GM20000 (cell line): ENCODE data around the gene RPS6KA2.

Source experiments
- DNase-seq: peaks from one replicate; pipeline ENCODE4 v3.0.0; 2012; ENCODE audit warnings: low spot score
- TF ChIP-seq, protein P1 (sequence below): IDR thresholded peaks from 2 replicates; pipeline ENCODE4 v1.5.1; 2012; ENCODE audit warnings: mild to moderate bottlenecking, control low read depth; ENCODE audit errors: extremely low read depth, missing control alignments

Gene RPS6KA2

DNA sequence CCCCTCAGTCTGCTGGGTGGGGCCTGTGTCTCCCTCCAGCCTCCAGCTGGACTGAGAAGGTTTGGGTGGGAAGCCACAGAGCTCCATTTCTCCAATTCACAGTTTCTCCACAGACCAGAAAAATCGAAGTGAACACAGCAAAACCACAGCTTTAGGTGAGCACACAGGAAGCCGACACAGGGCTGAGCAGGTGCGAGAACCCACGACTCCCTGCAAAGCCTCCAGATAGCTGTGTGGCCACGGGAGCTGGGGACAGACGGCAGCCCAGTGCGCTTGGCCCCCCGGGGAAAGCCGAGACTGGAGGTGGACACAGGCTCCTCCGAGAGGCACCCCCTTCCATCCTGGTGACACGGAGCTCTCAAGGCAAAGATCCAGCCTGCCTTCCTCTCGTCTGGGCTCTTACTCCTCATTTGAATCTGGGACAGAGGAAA lies 215.3 kb downstream of the RPS6KA2 start:
- DNase-seq, result no peak
- TF ChIP-seq, protein P1, sequence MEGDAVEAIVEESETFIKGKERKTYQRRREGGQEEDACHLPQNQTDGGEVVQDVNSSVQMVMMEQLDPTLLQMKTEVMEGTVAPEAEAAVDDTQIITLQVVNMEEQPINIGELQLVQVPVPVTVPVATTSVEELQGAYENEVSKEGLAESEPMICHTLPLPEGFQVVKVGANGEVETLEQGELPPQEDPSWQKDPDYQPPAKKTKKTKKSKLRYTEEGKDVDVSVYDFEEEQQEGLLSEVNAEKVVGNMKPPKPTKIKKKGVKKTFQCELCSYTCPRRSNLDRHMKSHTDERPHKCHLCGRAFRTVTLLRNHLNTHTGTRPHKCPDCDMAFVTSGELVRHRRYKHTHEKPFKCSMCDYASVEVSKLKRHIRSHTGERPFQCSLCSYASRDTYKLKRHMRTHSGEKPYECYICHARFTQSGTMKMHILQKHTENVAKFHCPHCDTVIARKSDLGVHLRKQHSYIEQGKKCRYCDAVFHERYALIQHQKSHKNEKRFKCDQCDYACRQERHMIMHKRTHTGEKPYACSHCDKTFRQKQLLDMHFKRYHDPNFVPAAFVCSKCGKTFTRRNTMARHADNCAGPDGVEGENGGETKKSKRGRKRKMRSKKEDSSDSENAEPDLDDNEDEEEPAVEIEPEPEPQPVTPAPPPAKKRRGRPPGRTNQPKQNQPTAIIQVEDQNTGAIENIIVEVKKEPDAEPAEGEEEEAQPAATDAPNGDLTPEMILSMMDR, result no peak

DNA sequence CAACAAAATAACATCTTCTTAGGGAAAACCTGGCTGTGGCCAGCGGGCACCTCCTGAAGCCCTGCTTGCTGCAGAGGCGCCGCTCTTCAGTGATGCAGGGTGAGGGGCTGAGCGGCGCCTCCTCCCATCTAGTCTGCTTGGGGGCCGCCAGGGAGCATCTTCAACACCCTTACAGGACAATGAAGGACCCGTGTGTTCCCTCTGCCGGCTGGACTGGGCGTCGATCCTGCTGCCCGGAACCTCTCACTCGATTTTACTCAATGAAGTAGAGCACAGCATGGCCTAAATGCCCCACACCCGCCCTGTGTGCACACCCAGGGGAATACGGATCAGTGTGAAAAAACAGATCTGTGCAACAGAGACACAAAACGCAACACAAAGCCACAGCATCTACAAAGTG lies 215.8 kb downstream of the RPS6KA2 start:
- TF ChIP-seq, protein P1, result no peak
- DNase-seq, result no peak

DNA sequence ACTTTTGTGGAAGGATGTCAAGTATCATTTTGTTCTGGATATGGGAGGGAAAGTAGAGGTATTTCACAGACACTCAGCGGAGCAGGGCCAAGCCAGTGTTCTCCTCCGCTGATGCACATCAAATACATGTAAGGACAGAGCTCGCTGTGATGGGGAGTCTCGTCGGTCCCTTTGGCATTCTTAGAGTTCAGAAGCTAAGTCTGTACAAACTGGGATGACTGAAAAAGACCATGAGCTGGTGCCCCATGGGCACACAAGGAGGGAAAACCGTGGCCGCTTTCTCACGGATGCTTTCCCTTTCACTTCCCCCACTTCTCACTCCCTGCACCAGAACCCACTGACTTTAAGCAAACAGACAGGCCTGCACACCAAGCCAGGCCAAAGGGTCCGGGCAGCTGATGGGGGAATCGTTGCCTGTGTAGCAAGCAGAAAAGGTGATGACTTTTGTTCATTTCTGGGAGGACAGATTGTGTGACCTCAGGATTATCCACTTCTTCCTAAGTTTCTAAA lies 216.6 kb downstream of the RPS6KA2 start:
- no peak for DNase-seq
- TF ChIP-seq, protein P1, result no peak

DNA sequence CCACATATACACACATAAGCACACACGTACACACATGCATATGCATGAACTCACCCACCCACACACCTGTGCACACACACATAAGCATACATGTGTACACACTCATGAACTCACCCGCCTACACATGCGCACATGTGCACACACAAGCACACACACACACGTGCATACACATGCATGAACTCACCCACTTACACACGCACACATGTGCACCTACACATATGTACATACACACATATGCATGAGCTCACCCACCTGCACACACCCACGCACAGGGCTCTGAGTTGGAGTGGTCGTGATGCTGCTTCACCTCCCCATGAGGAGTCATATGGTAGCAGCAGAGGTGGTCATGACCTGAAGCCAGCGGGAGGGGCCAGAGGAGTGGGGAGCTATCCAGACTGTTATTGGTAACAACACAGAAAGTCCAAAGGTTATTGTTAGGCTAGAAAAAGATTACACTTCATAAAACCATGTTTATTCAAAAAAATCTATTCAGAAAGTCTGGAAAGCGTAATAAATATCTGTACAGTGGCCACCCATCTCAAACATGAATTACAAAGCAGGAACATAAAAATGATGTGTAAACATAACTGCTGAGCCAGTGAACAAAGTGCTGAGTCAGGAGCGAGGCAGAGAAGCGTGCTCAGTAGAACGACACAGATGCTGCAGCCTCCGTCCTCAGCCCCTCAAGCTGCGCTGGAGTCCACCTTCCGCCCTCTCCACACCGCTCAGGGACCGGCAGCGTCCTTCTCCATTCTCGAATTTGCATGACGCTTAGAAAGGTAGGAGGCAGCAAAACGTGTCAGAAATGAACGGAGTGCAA lies 217.9 kb downstream of the RPS6KA2 start:
- TF ChIP-seq, protein P1, result no peak
- no peak for DNase-seq

DNA sequence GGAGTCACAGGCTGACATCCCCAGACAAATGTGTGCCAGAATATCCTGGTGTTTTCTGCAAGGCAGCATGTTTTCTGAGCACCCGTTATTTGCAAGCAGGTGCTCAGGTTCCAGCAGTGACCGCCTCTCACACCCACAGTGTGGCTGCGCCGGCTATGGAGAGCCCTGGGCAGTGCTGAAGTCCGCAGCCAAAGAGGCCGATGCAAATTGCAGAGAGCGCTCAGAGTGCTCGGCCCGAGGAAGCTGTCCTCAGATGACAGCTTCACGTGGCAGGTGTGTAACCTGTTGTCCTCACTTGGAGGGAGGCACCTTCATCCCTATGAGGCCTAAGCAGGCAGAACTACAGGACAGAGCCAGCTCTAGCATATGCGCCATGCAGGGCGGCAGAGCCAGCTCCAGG lies 220.9 kb downstream of the RPS6KA2 start:
- TF ChIP-seq, protein P1, result no peak
- DNase-seq, result no peak

DNA sequence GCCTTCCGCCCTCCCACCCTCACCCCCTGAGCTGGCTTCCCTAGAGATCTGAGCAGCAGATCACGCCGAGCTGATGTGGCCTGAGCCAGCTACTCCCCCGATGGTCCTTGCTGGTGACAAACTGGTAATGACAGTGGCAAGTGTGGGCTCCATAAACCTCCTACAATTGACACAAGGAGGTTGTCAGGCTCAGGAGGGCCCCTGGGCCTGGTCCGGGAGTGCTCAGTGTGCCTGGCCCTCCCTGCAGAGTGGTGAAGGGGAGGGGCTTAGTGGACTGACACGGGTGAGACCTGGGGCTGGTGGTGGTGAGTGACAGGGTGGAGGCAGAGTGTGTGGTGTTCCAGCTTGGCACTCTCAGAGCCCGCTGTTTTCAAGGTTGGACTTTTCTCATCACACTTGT lies 221.7 kb downstream of the RPS6KA2 start:
- DNase-seq, result no peak
- TF ChIP-seq, protein P1, result no peak

DNA sequence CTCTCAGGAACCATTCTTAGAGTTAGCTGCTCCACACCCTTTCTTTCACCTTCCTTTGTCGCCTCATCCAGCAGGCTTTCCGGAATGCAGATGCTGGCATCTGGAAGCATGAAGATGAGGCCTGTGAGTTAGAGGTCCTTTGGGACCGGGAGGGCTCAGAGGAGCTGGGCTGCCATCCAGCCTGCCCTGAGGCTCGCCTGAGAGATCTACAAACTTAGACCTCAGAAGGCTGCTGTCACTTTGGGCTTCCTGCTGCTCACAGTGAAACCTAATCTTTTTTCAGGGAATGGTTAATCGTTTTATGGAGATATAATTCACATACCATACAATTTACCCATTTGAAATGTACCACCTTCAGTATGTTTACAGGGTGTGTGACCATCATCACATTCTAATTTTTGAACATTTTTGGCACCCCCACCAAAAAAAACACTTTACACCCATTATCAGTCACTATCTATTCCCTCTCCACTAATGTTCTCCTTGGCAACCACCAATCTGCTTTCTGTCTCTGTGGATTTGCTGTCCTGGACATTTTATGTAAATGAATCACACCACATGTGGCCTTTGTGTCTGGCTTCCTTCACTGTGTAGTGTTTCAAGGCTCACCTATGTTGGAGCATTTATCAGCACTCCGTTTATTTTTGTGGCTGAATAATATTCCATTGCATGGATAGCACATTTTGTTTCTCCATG lies 224.3 kb downstream of the RPS6KA2 start:
- no peak for DNase-seq
- TF ChIP-seq, protein P1, result no peak
